GM23248 (cell line): ENCODE data around the gene DEGS1. TPM values are rescaled to one million over a fixed set of nuclear protein-coding genes. Genes with fewer than 3 reads are reported as not detected.
A peak's percentile ranks its signal among the peaks of the same experiment; 100 is the strongest.

Experiments used
- DNase-seq: peaks from one replicate; pipeline ENCODE4 v3.0.0-alpha.2; 2015
- H2AFZ ChIP-seq: fragments of 200-600 bp; sonication (generic); 2 replicates; pipeline ENCODE4 v1.6.1; 2016; ENCODE audit warnings: antibody characterized with exemption
- H3F3A ChIP-seq: fragments of 200-600 bp; sonication (generic); 2 replicates; pipeline ENCODE4 v1.6.1; 2016; ENCODE audit warnings: mild to moderate bottlenecking, antibody characterized with exemption, mixed run types; ENCODE audit not compliant: insufficient read depth
- H3K27ac ChIP-seq: fragments of 200-600 bp; sonication (generic); 2 replicates; pipeline ENCODE4 v1.5.1; 2016; ENCODE audit warnings: mild to moderate bottlenecking
- H3K27me3 ChIP-seq: fragments of 200-600 bp; sonication (generic); replicated peaks from 2 replicates; pipeline ENCODE4 v1.6.1; 2016; ENCODE audit warnings: mild to moderate bottlenecking; ENCODE audit not compliant: insufficient read depth
- H3K36me3 ChIP-seq: fragments of 200-600 bp; sonication (generic); 2 replicates; pipeline ENCODE4 v1.6.1; 2016; ENCODE audit warnings: low read depth, mild to moderate bottlenecking
- H3K4me1 ChIP-seq: fragments of 200-600 bp; sonication (generic); 2 replicates; pipeline ENCODE4 v1.6.1; 2016; ENCODE audit warnings: mild to moderate bottlenecking; ENCODE audit not compliant: insufficient read depth
- H3K4me2 ChIP-seq: fragments of 200-600 bp; sonication (generic); one replicate; pipeline ENCODE4 v1.6.1; 2016; ENCODE audit warnings: mild to moderate bottlenecking; ENCODE audit not compliant: unreplicated experiment
- H3K4me3 ChIP-seq: fragments of 200-600 bp; sonication (generic); 2 replicates; pipeline ENCODE4 v1.5.1; 2016; ENCODE audit warnings: mild to moderate bottlenecking
- H3K79me2 ChIP-seq: fragments of 200-600 bp; sonication (generic); 2 replicates; pipeline ENCODE4 v1.6.1; 2016; ENCODE audit warnings: mild to moderate bottlenecking; ENCODE audit not compliant: insufficient read depth
- H3K9ac ChIP-seq: fragments of 200-600 bp; sonication (generic); 2 replicates; pipeline ENCODE4 v1.6.1; 2016; ENCODE audit warnings: mild to moderate bottlenecking
- H3K9me2 ChIP-seq: fragments of 200-600 bp; sonication (generic); 2 replicates; pipeline ENCODE4 v1.6.1; 2016; ENCODE audit warnings: mixed run types, mild to moderate bottlenecking, moderate library complexity; ENCODE audit not compliant: insufficient read depth
- H3K9me3 ChIP-seq: fragments of 200-600 bp; sonication (generic); one replicate; pipeline ENCODE4 v1.6.1; 2017; ENCODE audit warnings: low read depth
- H4K20me1 ChIP-seq: fragments of 200-600 bp; sonication (generic); 2 replicates; pipeline ENCODE4 v1.6.0; 2016; ENCODE audit not compliant: insufficient read depth
- EZH2 ChIP-seq: fragments of 200-600 bp; sonication (generic); IDR thresholded peaks from 2 replicates; pipeline ENCODE4 v1.6.1; 2018; ENCODE audit warnings: antibody characterized with exemption, mild to moderate bottlenecking; ENCODE audit not compliant: insufficient read depth, poor library complexity, severe bottlenecking
- EZH2phosphoT487 ChIP-seq: fragments of 200-600 bp; sonication (generic); IDR thresholded peaks from 2 replicates; pipeline ENCODE4 v1.6.1; 2018; ENCODE audit warnings: antibody characterized with exemption, moderate library complexity, mild to moderate bottlenecking, low read depth; ENCODE audit not compliant: insufficient read depth
- WGBS, 2 experiments: methylation state at CpG; one replicate each; pipeline ENCODE4 v1.1.6; 2015 to 2017; ENCODE audit warnings: low lambda C conversion rate in 2 of 2, low coverage in 1 of 2; ENCODE audit errors: missing lambda C conversion rate in 2 of 2; 5-methylcytosine and 5-hydroxymethylcytosine counted together
- in situ Hi-C: fragments of 300-500 bp; cut with MboI; formaldehyde crosslinking; loops from 2 replicates; pipeline ENCODE4 v1.15.0; 2020
- polyA plus RNA-seq: library from polyadenylated mRNA; unstranded; fragments of >200 nt; fragmentation: Nextera tagmentation; extraction: Ambion mirVana; gene quantifications from 2 replicates; pipeline ENCODE4 v1.2.1, GENCODE V29; 2016
- total RNA-seq: library from RNA; depleted of rRNA; stranded (reverse); fragments of >200 nt; shearing (Covaris generic); gene quantifications from 2 replicates; pipeline ENCODE4 v1.2.3, GENCODE V29; 2014

The DEGS1 gene
- total and polyA plus RNA-seq, 2 experiments from 2014 or later, result 227 to 265 TPM

DNA sequence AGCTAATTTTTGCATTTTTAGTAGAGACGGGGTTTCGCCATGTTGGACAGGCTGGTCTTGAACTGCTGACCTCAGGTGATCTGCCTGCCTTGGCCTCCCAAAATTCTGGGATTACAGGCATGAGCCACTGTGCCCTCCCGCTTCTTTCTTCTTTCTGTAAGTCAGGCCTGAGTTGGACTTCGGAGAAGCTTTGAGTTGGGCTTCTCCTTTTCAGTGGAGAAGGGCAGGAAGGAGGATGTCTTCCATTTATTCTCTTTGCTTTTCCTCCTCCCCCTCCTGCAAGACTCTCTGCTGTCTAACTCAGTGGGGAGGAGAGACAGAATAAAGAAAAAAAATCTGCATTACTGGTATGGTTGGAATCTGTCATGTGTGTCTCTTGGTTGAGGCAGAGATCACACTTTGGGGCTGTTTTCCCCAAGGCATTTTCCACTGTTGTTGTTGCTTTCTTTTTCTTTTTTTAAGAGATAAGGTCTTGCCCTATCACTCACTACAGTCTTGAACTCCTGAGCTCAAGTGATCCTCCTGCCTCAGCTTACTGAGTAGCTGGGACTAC is 13.2 kb upstream of the DEGS1 start:
- Histone ChIP-seq H3K4me3 (no peak overlapping the region), H3K27me3 (no peaks in the 10 kb centered on the region), H3K9me2 (no peaks in the 10 kb centered on the region), H3K4me2 (no peak overlapping the region), H3K9me3 (no peaks in the 10 kb centered on the region), H4K20me1 (no peaks in the 10 kb centered on the region), H3K27ac (no peak overlapping the region), H3K4me1 (peaks cover 16% of the 10 kb centered on the region), H3K36me3 (no peaks in the 10 kb centered on the region), H2AFZ (peak overlapping the region; percentile 48), H3F3A (peaks cover 15% of the 10 kb centered on the region), H3K9ac (no peak overlapping the region), H3K79me2 (no peaks in the 10 kb centered on the region)
- 43 to 73% methylated on average over 2 to 4 of the region's 4 CpGs for WGBS, 2 experiments
- in situ Hi-C loops, result no loop called here
- TF ChIP-seq EZH2phosphoT487 (no peak), EZH2 (no peak)
- DNase-seq, result no peak

DNA sequence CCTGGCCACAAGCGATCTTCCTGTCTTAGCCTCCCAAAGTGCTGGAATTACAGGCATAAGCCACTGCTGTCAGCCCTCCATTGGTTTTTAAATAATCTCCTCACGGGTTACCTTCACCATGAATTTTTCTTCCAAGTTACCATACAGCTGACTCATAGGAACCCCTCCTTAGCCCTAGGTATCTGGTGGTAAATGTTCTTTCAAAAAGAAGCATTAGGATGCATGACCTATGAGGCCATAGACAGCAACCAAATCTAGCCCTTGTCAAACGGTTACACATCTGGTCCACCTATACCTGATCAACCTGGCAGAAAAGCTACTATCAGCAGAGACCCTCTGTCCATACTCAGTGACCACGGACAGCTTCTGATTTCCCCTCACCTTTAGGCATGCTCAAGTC is 12.7 kb upstream of the DEGS1 start:
- Histone ChIP-seq H3K4me3 (no peak overlapping the region), H3K4me1 (peaks cover 16% of the 10 kb centered on the region), H3K36me3 (no peaks in the 10 kb centered on the region), H3K27me3 (no peaks in the 10 kb centered on the region), H3K9ac (no peak overlapping the region), H3K27ac (no peak overlapping the region), H3F3A (peaks cover 15% of the 10 kb centered on the region), H3K79me2 (no peaks in the 10 kb centered on the region), H4K20me1 (no peaks in the 10 kb centered on the region), H3K9me2 (no peaks in the 10 kb centered on the region), H3K4me2 (no peak overlapping the region), H3K9me3 (no peaks in the 10 kb centered on the region), H2AFZ (no peak overlapping the region)
- in situ Hi-C loops, result no loop called here
- no peak for TF ChIP-seq EZH2
- no peak for TF ChIP-seq EZH2phosphoT487
- no peak for DNase-seq
- whole genome bisulfite sequencing, 2 experiments, result 91 to 93% methylated on average over 4 of the region's 4 CpGs

- H3K27ac ChIP-seq, result no peak overlapping the region
- no peaks in the 10 kb centered on the region for H3K9me3 ChIP-seq
- no peak overlapping the region for H3K4me3 ChIP-seq
- no peak overlapping the region for H3K9ac ChIP-seq
- H3K9me2 ChIP-seq, result no peaks in the 10 kb centered on the region
- no peaks in the 10 kb centered on the region for H3K79me2 ChIP-seq
- TF ChIP-seq EZH2phosphoT487 (no peak), EZH2 (no peak)
- no peaks in the 10 kb centered on the region for H4K20me1 ChIP-seq
- peak; percentile 36 for DNase-seq
- no peak overlapping the region for H3K4me2 ChIP-seq
- in situ Hi-C loops, result no loop called here
- H2AFZ ChIP-seq, result no peak overlapping the region
- H3F3A ChIP-seq, result peaks cover 15% of the 10 kb centered on the region
- H3K4me1 ChIP-seq, result peaks cover 16% of the 10 kb centered on the region
- no peaks in the 10 kb centered on the region for H3K36me3 ChIP-seq
- 95 to 97% methylated on average over 9 of the region's 9 CpGs for WGBS, 2 experiments
- H3K27me3 ChIP-seq, result no peaks in the 10 kb centered on the region
Observed at GRCh38 chr1:224170748-224171478, 12.1 kb upstream of the DEGS1 start.

DNA sequence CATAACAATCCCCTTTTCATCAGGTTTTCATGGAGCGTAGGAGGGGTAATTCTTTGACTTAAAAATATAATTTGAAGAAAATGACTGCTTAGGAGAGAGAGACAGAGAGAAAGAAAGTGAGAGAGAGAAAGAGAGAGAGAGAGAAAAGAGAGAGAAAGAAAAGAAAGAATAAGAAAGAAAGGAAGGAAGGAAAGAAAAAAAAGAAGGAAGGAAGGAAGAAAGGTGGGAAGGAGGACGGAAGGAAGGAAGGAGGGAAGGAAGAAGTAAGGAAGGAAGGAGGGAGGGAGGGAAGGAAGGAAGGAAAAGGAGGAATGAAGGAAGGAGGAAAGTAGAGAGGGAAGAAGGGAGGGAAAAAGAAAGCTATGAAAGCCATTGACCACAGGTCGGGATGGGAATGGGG is 10.8 kb upstream of the DEGS1 start:
- no peak overlapping the region for H3K4me2 ChIP-seq
- peaks cover 15% of the 10 kb centered on the region for H3F3A ChIP-seq
- no peaks in the 10 kb centered on the region for H3K9me2 ChIP-seq
- H3K9ac ChIP-seq, result no peak overlapping the region
- WGBS, 2 experiments, result 56 to 59% methylated on average over 3 of the region's 3 CpGs
- no peaks in the 10 kb centered on the region for H4K20me1 ChIP-seq
- H3K4me3 ChIP-seq, result no peak overlapping the region
- in situ Hi-C loops, result no loop called here
- H3K27me3 ChIP-seq, result no peaks in the 10 kb centered on the region
- TF ChIP-seq EZH2 (no peak), EZH2phosphoT487 (no peak)
- no peak overlapping the region for H2AFZ ChIP-seq
- H3K79me2 ChIP-seq, result no peaks in the 10 kb centered on the region
- no peaks in the 10 kb centered on the region for H3K9me3 ChIP-seq
- DNase-seq, result no peak
- no peak overlapping the region for H3K27ac ChIP-seq
- no peaks in the 10 kb centered on the region for H3K36me3 ChIP-seq
- peaks cover 16% of the 10 kb centered on the region for H3K4me1 ChIP-seq
